ENCODE data around the gene PXN. TPM values are rescaled to one million over a fixed set of nuclear protein-coding genes. Genes with fewer than 3 reads are reported as not detected.

The PXN gene
- total and polyA plus RNA-seq, 2 of the 13 experiments (the other 11 are each of a cell fraction or from before 2014, with no cell fraction given), result 13.6 to 14.2 TPM

DNA sequence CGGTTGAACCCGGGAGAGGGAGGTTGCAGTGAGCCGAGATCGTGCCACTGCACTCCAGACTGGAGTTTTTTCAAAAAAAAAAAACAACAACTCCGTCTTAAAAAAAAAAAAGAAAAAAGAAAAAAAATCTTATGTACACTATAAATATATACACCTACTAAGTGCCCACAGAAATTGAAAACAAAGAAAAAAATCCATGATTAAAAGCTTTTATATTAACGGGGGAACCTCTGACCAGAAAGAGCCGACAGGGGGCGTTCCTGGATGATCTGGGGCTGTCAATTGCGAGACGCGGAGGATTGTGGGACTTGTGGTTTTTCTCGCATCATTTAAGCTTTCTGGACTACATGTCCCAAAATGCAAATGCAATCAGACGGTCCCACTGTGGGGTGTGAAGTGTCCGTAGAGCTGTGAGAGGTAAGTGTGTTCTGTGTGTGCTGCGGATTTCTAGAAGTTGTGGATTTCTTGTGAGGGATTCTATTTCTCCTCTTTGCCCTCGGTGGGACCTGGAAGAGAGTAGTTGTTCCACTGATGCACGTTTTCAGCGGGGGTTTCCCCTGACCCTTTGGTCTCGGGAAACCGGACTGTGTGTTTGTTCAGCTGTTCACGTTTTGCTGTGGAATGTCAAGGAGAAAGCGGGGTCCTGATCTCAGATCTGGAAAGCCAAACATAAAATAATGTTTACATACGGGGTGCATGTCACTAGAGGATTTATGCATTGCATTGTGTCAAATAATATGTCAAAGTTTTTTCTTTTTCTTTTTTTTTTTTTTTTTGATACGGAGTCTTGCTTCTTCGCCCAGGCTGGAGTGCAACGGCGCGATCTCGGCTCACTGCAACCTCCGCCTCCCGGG is 36.7 kb upstream of the PXN start, which contains the start of gene SIRT4 (continued):
- TF ChIP-seq KAT7 (CRISPR knock-in tag; IDR thresholded peaks at IDR 0.05; ENCODE audit: borderline replicate concordance) (no peak; the same call in 1 of the 2 replicates), ZNF510 (CRISPR knock-in tag; IDR thresholded peaks at IDR 0.05; ENCODE audit: low read depth) (0 out of 2 replicates have a peak, but pooled peaks have one; percentile 52), PLRG1 (conservative IDR thresholded peaks at IDR 0.05) (no peak), SETDB1 (CRISPR knock-in tag; IDR thresholded peaks at IDR 0.05; ENCODE audit: borderline replicate concordance) (no peak), PHF21A (CRISPR knock-in tag; IDR thresholded peaks at IDR 0.05) (no peak), ZNF143 (CRISPR knock-in tag; IDR thresholded peaks at IDR 0.05) (peak; percentile 98), ZNF660 (CRISPR knock-in tag; IDR thresholded peaks at IDR 0.05; ENCODE audit: borderline replicate concordance, low read depth) (no peak), JUNB (CRISPR knock-in tag; IDR thresholded peaks at IDR 0.05; ENCODE audit: borderline replicate concordance) (no peak), SOX6 (IDR thresholded peaks at IDR 0.05) (no peak), SOX6 (CRISPR knock-in tag; IDR thresholded peaks at IDR 0.05) (no peak; the same call in 1 of the 2 replicates), ZNF547 (CRISPR knock-in tag; IDR thresholded peaks at IDR 0.05) (no peak)
- TF ChIP-seq, protein P1, sequence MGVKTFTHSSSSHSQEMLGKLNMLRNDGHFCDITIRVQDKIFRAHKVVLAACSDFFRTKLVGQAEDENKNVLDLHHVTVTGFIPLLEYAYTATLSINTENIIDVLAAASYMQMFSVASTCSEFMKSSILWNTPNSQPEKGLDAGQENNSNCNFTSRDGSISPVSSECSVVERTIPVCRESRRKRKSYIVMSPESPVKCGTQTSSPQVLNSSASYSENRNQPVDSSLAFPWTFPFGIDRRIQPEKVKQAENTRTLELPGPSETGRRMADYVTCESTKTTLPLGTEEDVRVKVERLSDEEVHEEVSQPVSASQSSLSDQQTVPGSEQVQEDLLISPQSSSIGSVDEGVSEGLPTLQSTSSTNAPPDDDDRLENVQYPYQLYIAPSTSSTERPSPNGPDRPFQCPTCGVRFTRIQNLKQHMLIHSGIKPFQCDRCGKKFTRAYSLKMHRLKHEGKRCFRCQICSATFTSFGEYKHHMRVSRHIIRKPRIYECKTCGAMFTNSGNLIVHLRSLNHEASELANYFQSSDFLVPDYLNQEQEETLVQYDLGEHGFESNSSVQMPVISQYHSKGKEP (CRISPR knock-in tag; IDR thresholded peaks at IDR 0.05), result no peak
- TF ChIP-seq, protein P2, sequence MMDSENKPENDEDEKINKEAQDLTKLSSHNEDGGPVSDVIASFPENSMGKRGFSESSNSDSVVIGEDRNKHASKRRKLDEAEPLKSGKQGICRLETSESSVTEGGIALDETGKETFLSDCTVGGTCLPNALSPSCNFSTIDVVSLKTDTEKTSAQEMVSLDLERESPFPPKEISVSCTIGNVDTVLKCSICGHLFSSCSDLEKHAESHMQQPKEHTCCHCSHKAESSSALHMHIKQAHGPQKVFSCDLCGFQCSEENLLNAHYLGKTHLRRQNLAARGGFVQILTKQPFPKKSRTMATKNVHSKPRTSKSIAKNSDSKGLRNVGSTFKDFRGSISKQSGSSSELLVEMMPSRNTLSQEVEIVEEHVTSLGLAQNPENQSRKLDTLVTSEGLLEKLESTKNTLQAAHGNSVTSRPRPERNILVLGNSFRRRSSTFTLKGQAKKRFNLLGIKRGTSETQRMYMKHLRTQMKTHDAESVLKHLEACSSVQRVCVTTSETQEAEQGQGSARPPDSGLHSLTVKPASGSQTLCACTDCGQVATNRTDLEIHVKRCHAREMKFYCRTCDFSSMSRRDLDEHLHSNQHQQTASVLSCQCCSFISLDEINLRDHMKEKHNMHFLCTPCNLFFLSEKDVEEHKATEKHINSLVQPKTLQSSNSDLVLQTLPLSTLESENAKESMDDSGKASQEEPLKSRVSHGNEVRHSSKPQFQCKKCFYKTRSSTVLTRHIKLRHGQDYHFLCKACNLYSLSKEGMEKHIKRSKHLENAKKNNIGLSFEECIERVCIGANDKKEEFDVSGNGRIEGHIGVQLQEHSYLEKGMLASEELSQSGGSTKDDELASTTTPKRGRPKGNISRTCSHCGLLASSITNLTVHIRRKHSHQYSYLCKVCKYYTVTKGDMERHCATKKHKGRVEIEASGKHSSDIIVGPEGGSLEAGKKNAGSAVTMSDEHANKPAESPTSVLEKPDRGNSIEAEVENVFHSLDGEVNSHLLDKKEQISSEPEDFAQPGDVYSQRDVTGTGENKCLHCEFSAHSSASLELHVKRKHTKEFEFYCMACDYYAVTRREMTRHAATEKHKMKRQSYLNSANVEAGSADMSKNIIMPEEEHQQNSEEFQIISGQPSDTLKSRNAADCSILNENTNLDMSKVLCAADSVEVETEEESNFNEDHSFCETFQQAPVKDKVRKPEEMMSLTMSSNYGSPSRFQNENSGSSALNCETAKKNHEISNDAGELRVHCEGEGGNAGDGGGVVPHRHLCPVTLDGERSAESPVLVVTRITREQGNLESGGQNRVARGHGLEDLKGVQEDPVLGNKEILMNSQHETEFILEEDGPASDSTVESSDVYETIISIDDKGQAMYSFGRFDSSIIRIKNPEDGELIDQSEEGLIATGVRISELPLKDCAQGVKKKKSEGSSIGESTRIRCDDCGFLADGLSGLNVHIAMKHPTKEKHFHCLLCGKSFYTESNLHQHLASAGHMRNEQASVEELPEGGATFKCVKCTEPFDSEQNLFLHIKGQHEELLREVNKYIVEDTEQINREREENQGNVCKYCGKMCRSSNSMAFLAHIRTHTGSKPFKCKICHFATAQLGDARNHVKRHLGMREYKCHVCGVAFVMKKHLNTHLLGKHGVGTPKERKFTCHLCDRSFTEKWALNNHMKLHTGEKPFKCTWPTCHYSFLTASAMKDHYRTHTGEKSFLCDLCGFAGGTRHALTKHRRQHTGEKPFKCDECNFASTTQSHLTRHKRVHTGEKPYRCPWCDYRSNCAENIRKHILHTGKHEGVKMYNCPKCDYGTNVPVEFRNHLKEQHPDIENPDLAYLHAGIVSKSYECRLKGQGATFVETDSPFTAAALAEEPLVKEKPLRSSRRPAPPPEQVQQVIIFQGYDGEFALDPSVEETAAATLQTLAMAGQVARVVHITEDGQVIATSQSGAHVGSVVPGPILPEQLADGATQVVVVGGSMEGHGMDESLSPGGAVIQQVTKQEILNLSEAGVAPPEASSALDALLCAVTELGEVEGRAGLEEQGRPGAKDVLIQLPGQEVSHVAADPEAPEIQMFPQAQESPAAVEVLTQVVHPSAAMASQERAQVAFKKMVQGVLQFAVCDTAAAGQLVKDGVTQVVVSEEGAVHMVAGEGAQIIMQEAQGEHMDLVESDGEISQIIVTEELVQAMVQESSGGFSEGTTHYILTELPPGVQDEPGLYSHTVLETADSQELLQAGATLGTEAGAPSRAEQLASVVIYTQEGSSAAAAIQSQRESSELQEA (CRISPR knock-in tag; IDR thresholded peaks at IDR 0.05; ENCODE audit: not compliant biosample characterization), result no peak
- TF ChIP-seq, protein P3, sequence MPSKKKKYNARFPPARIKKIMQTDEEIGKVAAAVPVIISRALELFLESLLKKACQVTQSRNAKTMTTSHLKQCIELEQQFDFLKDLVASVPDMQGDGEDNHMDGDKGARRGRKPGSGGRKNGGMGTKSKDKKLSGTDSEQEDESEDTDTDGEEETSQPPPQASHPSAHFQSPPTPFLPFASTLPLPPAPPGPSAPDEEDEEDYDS (CRISPR knock-in tag; IDR thresholded peaks at IDR 0.05), result peak; percentile 91
- TF ChIP-seq, protein P4, sequence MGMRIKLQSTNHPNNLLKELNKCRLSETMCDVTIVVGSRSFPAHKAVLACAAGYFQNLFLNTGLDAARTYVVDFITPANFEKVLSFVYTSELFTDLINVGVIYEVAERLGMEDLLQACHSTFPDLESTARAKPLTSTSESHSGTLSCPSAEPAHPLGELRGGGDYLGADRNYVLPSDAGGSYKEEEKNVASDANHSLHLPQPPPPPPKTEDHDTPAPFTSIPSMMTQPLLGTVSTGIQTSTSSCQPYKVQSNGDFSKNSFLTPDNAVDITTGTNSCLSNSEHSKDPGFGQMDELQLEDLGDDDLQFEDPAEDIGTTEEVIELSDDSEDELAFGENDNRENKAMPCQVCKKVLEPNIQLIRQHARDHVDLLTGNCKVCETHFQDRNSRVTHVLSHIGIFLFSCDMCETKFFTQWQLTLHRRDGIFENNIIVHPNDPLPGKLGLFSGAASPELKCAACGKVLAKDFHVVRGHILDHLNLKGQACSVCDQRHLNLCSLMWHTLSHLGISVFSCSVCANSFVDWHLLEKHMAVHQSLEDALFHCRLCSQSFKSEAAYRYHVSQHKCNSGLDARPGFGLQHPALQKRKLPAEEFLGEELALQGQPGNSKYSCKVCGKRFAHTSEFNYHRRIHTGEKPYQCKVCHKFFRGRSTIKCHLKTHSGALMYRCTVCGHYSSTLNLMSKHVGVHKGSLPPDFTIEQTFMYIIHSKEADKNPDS (CRISPR knock-in tag; IDR thresholded peaks at IDR 0.05), result no peak

Measured in HepG2 (cell line).